ENCODE results near the gene LMX1B.

LMX1B gene

DNA sequence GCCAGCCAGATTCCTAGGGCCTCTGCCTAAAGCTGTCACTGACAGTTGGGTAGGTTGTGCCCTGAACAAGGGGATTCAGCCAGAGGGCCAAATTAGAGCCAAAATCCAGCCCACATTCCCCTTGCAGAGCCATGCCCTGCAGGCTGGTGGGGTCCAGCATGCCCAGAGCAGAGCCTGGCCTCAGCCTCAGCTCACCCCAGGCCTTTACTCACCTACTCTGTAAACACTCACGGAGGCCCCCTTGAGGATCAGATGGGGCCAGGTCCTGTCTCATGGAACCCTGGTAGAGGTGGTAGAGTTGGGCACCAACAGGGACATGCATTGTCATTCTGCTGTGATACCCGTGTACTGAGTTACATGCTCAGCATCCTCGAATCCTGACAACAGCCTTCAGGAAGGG lies 74.9 kb downstream of the LMX1B start:
- TF ChIP-seq, protein P1, sequence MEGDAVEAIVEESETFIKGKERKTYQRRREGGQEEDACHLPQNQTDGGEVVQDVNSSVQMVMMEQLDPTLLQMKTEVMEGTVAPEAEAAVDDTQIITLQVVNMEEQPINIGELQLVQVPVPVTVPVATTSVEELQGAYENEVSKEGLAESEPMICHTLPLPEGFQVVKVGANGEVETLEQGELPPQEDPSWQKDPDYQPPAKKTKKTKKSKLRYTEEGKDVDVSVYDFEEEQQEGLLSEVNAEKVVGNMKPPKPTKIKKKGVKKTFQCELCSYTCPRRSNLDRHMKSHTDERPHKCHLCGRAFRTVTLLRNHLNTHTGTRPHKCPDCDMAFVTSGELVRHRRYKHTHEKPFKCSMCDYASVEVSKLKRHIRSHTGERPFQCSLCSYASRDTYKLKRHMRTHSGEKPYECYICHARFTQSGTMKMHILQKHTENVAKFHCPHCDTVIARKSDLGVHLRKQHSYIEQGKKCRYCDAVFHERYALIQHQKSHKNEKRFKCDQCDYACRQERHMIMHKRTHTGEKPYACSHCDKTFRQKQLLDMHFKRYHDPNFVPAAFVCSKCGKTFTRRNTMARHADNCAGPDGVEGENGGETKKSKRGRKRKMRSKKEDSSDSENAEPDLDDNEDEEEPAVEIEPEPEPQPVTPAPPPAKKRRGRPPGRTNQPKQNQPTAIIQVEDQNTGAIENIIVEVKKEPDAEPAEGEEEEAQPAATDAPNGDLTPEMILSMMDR (IDR thresholded peaks at IDR 0.05), result no peak
- Histone ChIP-seq H3K4me1 (ENCODE audit: control insufficient read depth in 1 of 2, insufficient read depth in 1 of 2, low read depth in 1 of 2, low read length in 1 of 2) (no peaks in the 10 kb centered on the region), H3K36me3 (no peaks in the 10 kb centered on the region), H3K27ac (no peak overlapping the region), H3K4me3 (ENCODE audit: low read depth in 1 of 2, low read length in 1 of 2) (no peak overlapping the region), H3K27me3 (peaks cover 63% of the 10 kb centered on the region), H3K9me3 (no peaks in the 10 kb centered on the region)

DNA sequence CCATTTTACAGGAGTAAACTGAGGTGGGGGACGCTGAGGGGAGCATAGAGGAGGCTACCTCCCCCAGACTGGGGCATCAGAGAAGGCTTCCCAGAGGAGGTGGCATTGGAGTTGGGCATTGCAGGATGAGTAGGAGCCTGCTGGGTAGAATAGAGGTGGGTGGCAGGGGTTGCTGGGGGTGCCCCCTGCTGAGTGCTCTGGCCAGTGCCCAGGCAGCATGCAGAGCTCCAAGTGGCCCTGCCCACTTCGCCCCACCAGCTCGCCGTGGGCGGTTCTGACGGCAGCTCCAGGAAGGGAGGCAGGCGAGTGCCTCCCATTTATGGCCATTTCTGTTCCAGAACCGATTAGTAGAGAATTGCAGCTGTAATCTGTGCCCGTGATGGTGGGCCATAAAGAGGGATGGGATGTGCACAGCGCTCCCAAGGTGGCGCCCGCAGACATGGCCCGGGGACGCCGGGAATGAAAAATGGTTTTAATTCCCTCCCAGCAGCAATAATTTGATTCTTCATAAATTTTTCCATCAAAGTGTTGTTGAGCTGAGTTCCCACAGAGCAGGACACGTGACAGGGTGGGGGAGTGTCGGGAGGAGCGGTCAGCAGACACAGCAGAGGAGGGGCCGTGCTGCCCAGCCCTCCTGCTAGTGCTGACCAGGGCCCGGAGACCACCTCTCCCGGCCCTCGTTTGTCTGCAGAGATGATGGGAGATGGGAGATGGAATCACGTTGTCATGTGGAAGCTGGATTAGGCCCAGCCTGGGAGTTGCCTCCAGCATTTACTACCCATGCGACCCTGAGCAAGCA lies 75.5 kb downstream of the LMX1B start:
- H3K4me3 ChIP-seq (ENCODE audit: low read depth in 1 of 2, low read length in 1 of 2), result no peak overlapping the region
- H3K36me3 ChIP-seq, result no peaks in the 10 kb centered on the region
- no peak overlapping the region for H3K27ac ChIP-seq
- TF ChIP-seq, protein P1 (IDR thresholded peaks at IDR 0.05), result no peak
- no peaks in the 10 kb centered on the region for H3K4me1 ChIP-seq (ENCODE audit: control insufficient read depth in 1 of 2, insufficient read depth in 1 of 2, low read depth in 1 of 2, low read length in 1 of 2)
- H3K9me3 ChIP-seq, result no peaks in the 10 kb centered on the region
- peaks cover 57% of the 10 kb centered on the region for H3K27me3 ChIP-seq

DNA sequence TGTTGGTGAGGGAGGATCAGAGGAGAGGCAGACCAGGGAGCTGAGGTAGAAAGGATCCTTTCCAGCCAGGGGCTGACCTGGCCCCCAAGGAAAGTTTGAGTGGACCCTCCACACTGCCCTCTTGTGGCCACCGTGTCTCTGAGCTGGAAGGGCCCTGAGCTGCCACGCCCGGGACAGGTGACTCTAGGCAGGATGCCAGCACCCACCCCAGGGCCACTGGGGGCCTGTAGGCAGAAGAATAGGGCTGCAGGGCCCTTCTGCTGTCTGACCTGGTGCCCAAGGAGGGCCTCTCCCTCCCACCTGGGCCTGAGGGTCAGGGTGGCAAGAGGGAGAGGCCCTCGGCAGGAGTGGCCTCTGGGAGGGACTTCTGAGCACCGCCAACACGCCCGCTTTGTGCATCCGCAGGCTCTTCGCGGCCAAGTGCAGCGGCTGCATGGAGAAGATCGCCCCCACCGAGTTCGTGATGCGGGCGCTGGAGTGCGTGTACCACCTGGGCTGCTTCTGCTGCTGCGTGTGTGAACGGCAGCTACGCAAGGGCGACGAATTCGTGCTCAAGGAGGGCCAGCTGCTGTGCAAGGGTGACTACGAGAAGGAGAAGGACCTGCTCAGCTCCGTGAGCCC lies 76.8 kb downstream of the LMX1B start:
- Histone ChIP-seq H3K4me3 (ENCODE audit: low read depth in 1 of 2, low read length in 1 of 2) (no peak overlapping the region), H3K36me3 (no peaks in the 10 kb centered on the region), H3K27ac (no peak overlapping the region), H3K4me1 (ENCODE audit: control insufficient read depth in 1 of 2, insufficient read depth in 1 of 2, low read depth in 1 of 2, low read length in 1 of 2) (no peaks in the 10 kb centered on the region), H3K9me3 (no peaks in the 10 kb centered on the region), H3K27me3 (peaks cover 44% of the 10 kb centered on the region)
- TF ChIP-seq, protein P1 (IDR thresholded peaks at IDR 0.05), result no peak

DNA sequence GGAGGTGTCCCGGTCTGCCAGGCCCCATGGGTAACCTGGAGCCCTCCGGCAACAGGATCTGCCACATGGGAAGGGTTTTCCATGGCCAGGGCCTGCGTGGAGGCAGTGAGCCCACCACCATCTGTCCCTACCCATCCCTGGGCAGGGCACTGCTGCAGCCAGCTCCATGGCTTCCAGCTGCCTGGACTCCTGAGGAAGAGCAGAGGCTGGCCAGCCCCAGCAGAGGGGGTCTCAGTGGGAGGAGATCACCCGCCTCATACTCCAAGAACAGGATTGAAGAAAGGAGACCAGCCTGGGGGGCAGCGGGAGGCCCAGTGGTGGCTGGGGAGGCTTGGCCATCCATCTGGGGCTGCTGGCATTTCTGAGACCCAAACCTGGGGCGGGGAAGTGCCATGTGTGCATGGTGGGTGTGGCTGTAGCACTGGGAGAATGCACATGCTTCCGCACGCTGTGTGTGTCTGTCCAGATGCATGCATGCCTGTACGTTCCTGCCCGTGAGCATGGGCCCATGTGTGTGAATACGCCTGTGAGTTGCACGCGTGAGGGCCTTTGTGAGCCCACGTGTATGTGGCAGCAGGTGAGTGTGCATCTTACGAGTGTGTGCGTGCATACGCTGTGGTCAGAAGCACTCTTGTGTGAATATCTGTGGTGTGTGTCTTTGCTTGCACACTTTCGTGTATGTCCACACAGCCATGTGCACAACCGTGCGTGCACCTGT lies 78.5 kb downstream of the LMX1B start:
- Histone ChIP-seq H3K9me3 (no peaks in the 10 kb centered on the region), H3K36me3 (no peaks in the 10 kb centered on the region), H3K27ac (no peak overlapping the region), H3K27me3 (peaks cover 33% of the 10 kb centered on the region), H3K4me3 (ENCODE audit: low read depth in 1 of 2, low read length in 1 of 2) (no peak overlapping the region), H3K4me1 (ENCODE audit: control insufficient read depth in 1 of 2, insufficient read depth in 1 of 2, low read depth in 1 of 2, low read length in 1 of 2) (no peaks in the 10 kb centered on the region)
- TF ChIP-seq, protein P1 (IDR thresholded peaks at IDR 0.05), result no peak

DNA sequence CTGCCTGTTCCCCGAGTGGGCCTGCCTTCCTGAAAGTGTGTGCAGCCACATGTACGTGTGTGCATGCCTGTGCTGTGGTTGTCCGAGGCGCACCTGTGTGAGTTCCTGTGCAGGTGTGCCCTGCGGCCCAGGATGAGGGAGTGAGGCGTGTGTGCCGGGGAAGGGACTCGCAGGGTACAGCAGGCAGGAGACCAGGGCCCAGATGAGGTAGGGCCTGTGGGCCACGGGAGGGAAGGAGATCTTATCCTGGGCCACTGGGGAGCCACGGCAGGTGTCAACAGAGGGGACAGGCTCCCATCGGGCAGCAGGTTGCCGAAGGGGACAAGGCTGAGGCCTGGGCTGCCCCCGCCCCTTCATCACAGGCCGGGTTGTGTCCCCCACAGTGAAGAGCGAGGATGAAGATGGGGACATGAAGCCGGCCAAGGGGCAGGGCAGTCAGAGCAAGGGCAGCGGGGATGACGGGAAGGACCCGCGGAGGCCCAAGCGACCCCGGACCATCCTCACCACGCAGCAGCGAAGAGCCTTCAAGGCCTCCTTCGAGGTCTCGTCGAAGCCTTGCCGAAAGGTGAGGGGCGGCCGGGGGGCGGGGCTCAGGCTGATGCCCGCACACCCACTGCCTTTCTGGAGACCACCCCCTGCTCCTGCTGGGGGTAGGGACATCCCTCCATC lies 79.2 kb downstream of the LMX1B start:
- H3K36me3 ChIP-seq, result no peaks in the 10 kb centered on the region
- H3K9me3 ChIP-seq, result no peaks in the 10 kb centered on the region
- H3K27ac ChIP-seq, result no peak overlapping the region
- peaks cover 30% of the 10 kb centered on the region for H3K27me3 ChIP-seq
- TF ChIP-seq, protein P1 (IDR thresholded peaks at IDR 0.05), result no peak
- no peaks in the 10 kb centered on the region for H3K4me1 ChIP-seq (ENCODE audit: control insufficient read depth in 1 of 2, insufficient read depth in 1 of 2, low read depth in 1 of 2, low read length in 1 of 2)
- no peak overlapping the region for H3K4me3 ChIP-seq (ENCODE audit: low read depth in 1 of 2, low read length in 1 of 2)
